ENCODE results near the gene RAB6A.

The RAB6A gene

GRCh38 chr11:73717136-73717535 is 43.7 kb downstream of the RAB6A start:
- Histone ChIP-seq H3K4me2 (ENCODE audit: low read length) (no peak overlapping the region; the same call in 1 of the 2 replicates), H3K27me3 (ENCODE audit: control insufficient read depth, low read length) (no peaks in the 10 kb centered on the region), H3K79me2 (ENCODE audit: control insufficient read depth, low read length) (no peaks in the 10 kb centered on the region), H3K27ac (ENCODE audit: low read depth, low read length) (no peak overlapping the region), H3K9me2 (replicated peaks; ENCODE audit: control insufficient read depth, low read length) (no peaks in the 10 kb centered on the region), H3K4me3 (ENCODE audit: low read length) (no peak overlapping the region), H3F3A (ENCODE audit: control insufficient read depth, insufficient read depth) (peaks cover 7% of the 10 kb centered on the region), H3K9me3 (ENCODE audit: control insufficient read depth, insufficient read depth, low read length) (no peaks in the 10 kb centered on the region), H4K20me1 (ENCODE audit: control insufficient read depth, insufficient read depth, low read depth, low read length) (no peaks in the 10 kb centered on the region), H3K4me1 (ENCODE audit: control insufficient read depth, low read length) (peaks cover 21% of the 10 kb centered on the region), H3K36me3 (ENCODE audit: control insufficient read depth, low read length) (peaks cover 23% of the 10 kb centered on the region)
- no peak for TF ChIP-seq CTCF (IDR thresholded peaks at IDR 0.05; ENCODE audit: low read depth, low read length, poor library complexity, severe bottlenecking)
- no peak for TF ChIP-seq EZH2phosphoT487 (IDR thresholded peaks at IDR 0.05; ENCODE audit: borderline replicate concordance, low read length)

DNA sequence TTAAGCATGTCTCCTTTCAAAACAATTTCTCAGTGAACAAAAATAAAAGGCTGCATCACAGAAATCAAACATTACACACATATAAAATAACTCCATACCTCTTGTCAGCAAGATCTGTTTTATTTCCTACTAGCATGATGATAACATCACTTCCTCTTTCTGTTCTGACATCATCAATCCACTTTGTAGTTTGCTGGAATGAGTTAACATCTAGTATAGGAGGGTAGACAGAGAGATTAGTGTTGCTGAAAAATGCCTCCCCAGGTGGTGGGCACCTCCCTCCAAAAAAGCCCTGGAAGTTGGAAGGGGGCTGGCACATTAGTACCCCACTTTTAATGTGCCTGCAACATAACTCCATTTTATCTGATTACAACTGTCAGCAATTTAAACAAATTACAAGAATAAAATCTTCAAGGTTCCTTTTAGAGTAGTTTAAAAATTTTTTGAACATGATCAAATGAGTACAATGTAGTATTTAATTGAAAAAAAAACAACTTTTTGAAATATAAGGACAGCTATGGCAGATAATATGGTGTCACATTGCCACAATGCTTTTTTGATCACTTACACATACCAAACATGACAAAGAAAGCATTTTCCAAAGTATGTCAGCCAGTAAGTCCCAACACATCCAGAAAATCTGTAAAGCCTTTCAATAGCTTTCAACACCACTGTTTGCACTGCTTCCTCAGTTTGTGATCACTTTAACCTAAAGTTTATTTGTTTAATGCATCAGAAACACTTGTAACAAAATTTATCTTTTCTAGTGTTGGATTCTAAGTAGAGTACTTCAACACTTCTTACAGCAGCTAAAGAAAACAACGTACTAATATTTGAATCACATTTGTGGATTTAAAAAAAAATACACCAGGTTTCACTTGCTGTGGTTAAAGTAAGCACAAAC is 44.5 kb downstream of the RAB6A start:
- no peaks in the 10 kb centered on the region for H3K9me2 ChIP-seq (replicated peaks; ENCODE audit: control insufficient read depth, low read length)
- peaks cover 21% of the 10 kb centered on the region for H3K4me1 ChIP-seq (ENCODE audit: control insufficient read depth, low read length)
- no peaks in the 10 kb centered on the region for H3K27me3 ChIP-seq (ENCODE audit: control insufficient read depth, low read length)
- peaks cover 7% of the 10 kb centered on the region for H3F3A ChIP-seq (ENCODE audit: control insufficient read depth, insufficient read depth)
- peaks cover 20% of the 10 kb centered on the region for H3K36me3 ChIP-seq (ENCODE audit: control insufficient read depth, low read length)
- no peaks in the 10 kb centered on the region for H3K9me3 ChIP-seq (ENCODE audit: control insufficient read depth, insufficient read depth, low read length)
- H3K4me3 ChIP-seq (ENCODE audit: low read length): no peak overlapping the region
- H3K79me2 ChIP-seq (ENCODE audit: control insufficient read depth, low read length): no peaks in the 10 kb centered on the region
- no peak for TF ChIP-seq CTCF (IDR thresholded peaks at IDR 0.05; ENCODE audit: low read depth, low read length, poor library complexity, severe bottlenecking)
- TF ChIP-seq EZH2phosphoT487 (IDR thresholded peaks at IDR 0.05; ENCODE audit: borderline replicate concordance, low read length): no peak
- H4K20me1 ChIP-seq (ENCODE audit: control insufficient read depth, insufficient read depth, low read depth, low read length): no peaks in the 10 kb centered on the region
- H3K27ac ChIP-seq (ENCODE audit: low read depth, low read length): no peak overlapping the region
- peak overlapping the region; percentile 6 for H3K4me2 ChIP-seq (ENCODE audit: low read length)

GRCh38 chr11:73715541-73715940 is 45.3 kb downstream of the RAB6A start:
- H3K4me1 ChIP-seq (ENCODE audit: control insufficient read depth, low read length): peaks cover 21% of the 10 kb centered on the region
- no peaks in the 10 kb centered on the region for H4K20me1 ChIP-seq (ENCODE audit: control insufficient read depth, insufficient read depth, low read depth, low read length)
- H3K79me2 ChIP-seq (ENCODE audit: control insufficient read depth, low read length): no peaks in the 10 kb centered on the region

More at GRCh38 chr11:73715541-73715940, 45.3 kb downstream of the RAB6A start:
- no peak overlapping the region for H3K27ac ChIP-seq (ENCODE audit: low read depth, low read length)
- H3F3A ChIP-seq (ENCODE audit: control insufficient read depth, insufficient read depth): peaks cover 7% of the 10 kb centered on the region
- TF ChIP-seq EZH2phosphoT487 (IDR thresholded peaks at IDR 0.05; ENCODE audit: borderline replicate concordance, low read length) (no peak), CTCF (IDR thresholded peaks at IDR 0.05; ENCODE audit: low read depth, low read length, poor library complexity, severe bottlenecking) (no peak)
- H3K27me3 ChIP-seq (ENCODE audit: control insufficient read depth, low read length): no peaks in the 10 kb centered on the region
- peaks cover 22% of the 10 kb centered on the region for H3K36me3 ChIP-seq (ENCODE audit: control insufficient read depth, low read length)
- no peaks in the 10 kb centered on the region for H3K9me3 ChIP-seq (ENCODE audit: control insufficient read depth, insufficient read depth, low read length)
- 0 out of 2 replicates have a peak overlapping the region, but pooled peaks have one; percentile 6 for H3K4me2 ChIP-seq (ENCODE audit: low read length)
- H3K9me2 ChIP-seq (replicated peaks; ENCODE audit: control insufficient read depth, low read length): no peaks in the 10 kb centered on the region
- no peak overlapping the region for H3K4me3 ChIP-seq (ENCODE audit: low read length)
